ENCODE results near the gene DYNLT2.

- no peak for TF ChIP-seq CTCF (IDR thresholded peaks at IDR 0.05)
- no peak for TF ChIP-seq E2F5 (CRISPR knock-in tag; IDR thresholded peaks at IDR 0.05)
- no peak for TF ChIP-seq ATF6 (CRISPR knock-in tag; IDR thresholded peaks at IDR 0.05)
These were observed 51.1 kb downstream of the DYNLT2 start for GRCh38 chr6:169700296-169700695.
